Activated CD8-positive, alpha-beta memory T cell treated with anti-CD3 and anti-CD28 coated beads, Interleukin-2, amount 50 U/mL, for 48 hours (primary cell): Measurements from ENCODE around the gene PLCB4.

Experiments
- DNase-seq: peaks from one replicate; pipeline ENCODE4 v3.0.0-alpha.2; 2020

PLCB4 gene

DNA sequence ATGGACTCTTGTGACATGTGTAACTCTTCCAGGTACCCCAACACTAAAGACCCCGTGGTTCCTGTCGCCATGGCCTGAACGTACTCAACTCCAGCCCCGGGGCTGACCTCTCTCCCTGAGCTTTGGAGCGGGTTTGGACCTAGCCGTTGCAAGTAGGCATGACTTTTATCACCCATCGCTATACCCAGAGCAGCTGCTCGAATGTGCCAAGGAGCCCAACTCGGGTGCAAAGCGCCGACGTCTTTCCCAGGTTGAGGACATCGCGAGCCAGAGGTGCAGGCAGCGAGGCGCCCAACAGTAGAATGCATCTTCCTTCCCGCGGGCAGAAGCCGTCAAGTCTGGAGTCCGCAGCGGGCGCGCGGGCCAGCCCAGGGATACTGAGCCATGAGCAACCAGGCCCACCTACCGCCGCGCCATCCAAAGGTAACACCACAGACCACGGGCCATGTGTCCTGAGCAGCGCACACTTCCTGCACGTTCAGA lies 439.9 kb downstream of the PLCB4 start:
- no peak for DNase-seq

DNA sequence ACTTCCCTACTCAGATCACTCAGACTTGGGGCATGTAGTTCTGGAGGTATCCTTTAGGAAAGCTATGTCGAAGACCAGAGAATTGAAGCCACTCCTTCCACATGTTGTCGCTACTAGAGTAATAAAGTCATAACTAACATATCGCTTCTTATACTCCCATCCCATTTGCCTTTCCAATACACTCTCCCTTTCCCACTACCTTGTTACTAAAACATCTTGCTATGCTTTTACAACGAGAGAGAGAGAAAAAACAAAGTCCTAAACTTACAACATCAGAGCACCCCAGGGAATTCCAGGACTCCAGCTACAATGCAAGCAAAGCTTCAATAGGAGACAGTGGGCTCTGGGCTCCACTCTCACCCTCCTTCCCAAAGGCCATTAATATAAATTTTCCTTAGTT lies 440.4 kb downstream of the PLCB4 start:
- DNase-seq = no peak

DNA sequence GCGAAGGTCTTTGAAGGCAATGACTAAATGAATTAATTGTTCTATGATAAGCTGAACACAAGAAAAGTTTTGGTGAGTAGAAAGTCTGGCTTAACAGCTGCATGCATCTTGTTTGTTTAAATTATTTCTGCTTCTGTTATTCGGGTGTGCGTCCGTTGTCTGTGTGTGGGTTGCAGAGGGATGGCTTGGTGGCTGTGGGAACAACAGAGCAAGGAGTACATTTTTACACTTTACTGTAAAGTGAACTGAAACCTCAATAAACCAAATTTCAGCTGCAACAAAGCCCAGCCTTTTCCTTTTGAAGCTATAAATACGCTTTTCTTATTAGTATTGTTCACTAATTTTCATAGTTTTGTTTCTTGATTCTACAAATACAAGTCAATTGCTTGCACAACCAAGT lies 442.0 kb downstream of the PLCB4 start:
- DNase-seq = no peak

DNA sequence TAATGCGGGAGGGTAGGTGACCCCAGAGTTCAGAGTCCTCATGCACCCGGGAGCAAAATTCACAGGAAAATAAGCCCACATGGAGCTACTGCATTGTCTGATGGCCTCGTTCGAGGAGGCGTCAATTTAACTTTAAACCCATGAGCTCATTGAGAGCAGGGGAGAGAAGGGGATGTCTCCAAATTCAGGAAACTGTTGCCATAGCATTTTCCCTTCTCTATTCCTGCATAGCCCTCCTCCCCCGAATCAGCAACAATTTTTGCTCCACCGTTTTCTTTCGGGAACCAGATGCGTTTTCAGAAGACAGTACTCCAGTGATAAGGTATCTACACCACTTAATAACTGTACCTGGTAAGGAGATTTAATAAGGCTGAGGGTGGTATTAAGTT lies 445.2 kb downstream of the PLCB4 start:
- no peak for DNase-seq

DNA sequence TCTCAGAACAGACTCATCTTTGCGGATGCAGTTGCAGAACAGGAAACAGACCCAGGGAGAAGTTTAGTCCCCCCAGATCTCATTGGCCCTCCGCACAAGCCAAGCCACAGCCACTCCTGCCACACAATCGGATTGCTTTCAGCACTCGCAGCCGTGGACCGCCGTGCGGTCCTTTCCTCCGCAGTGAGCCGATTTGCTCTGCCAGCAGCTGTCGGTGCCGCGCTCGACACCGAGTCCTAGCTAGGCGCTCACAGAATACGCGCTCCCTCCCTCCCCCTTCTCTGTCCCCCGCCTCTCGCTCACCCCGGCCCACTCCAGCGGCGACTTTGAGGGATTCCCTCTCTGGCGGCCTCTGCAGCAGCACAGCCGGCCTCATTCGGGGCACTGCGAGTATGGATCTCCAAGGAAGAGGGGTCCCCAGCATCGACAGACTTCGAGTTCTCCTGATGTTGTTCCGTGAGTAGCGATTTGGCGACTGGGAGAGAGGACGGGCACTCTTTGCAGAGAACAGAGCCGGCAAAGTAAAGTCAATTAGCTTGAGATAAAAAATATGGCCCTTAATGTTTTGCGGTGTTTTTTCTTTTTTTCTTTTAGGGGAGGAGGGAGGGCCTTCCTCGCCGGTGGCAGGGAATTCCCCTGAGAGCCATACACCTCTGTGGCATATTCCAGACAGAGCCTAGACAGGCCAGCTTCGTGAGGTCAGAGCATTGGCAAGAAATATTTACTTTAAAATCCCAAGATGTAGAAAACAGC lies 445.8 kb downstream of the PLCB4 start, which contains the start of gene LAMP5:
Gene LAMP5, plus strand, starts transcription at position 130 of the 753 bp plus-strand sequence. Its CDS starts 263 bp downstream, at position 393.
- no peak for DNase-seq

DNA sequence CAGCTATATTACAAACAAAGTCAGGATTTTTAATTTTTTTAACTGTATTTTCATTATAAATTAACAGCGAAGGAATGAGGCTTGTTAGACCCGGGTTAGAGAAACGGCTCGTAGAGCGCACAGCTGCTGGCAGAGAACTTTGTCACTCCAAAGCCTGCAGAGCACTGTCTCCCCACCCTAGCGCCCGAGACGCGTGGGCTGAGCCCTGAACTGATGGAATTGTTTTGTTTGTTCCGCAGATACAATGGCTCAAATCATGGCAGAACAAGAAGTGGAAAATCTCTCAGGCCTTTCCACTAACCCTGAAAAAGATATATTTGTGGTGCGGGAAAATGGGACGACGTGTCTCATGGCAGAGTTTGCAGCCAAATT lies 446.3 kb downstream of the PLCB4 start:
- DNase-seq = no peak

DNA sequence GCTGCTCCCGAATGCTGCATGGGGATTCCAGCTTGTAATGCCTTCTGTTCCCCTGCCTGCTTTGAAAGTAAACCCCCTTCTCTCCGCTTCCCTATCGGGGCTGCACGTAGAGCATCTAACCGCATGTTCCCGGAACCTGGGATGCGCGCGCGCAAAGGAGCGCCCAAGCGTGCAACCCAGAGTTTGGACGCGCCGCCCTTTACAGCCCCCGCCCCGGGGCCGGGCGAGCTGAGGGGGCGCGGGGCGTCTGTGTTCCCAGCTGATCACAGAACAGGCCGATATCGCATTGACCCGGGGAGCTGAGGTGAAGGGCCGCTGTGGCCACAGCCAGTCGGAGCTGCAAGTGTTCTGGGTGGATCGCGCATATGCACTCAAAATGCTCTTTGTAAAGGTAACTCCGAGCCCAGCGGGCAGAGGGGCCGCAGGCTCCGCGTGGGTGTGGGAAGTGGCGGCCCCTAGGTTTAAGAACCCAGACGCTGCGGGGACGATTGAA lies 446.9 kb downstream of the PLCB4 start:
- no peak for DNase-seq

DNA sequence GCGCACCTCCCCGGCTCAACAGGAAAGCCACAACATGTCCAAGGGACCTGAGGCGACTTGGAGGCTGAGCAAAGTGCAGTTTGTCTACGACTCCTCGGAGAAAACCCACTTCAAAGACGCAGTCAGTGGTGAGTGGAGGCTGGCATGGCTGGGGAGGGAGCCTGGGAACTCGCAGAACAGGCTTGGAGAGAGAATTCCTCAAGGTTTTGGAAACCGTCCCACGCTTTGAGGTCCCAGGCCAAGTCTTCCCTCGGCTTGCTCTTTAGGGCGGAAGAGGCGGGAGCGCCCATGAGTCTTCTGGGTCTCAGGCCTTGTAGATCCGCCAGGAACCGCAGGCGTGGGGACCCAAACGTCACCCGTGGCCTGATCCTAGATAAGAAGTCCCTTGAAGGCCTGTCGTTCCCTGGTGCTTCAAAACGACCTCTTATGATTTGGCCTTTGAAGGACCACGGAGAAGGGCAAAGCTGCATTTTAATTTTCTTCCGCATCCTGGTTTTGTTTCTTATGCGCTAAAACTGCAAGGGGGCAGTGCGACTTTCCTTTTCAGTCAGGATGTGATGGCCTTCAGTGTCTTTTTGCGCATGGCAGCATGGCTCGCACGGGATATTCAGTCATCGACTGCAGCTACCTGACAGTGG lies 447.5 kb downstream of the PLCB4 start:
- no peak for DNase-seq

DNA sequence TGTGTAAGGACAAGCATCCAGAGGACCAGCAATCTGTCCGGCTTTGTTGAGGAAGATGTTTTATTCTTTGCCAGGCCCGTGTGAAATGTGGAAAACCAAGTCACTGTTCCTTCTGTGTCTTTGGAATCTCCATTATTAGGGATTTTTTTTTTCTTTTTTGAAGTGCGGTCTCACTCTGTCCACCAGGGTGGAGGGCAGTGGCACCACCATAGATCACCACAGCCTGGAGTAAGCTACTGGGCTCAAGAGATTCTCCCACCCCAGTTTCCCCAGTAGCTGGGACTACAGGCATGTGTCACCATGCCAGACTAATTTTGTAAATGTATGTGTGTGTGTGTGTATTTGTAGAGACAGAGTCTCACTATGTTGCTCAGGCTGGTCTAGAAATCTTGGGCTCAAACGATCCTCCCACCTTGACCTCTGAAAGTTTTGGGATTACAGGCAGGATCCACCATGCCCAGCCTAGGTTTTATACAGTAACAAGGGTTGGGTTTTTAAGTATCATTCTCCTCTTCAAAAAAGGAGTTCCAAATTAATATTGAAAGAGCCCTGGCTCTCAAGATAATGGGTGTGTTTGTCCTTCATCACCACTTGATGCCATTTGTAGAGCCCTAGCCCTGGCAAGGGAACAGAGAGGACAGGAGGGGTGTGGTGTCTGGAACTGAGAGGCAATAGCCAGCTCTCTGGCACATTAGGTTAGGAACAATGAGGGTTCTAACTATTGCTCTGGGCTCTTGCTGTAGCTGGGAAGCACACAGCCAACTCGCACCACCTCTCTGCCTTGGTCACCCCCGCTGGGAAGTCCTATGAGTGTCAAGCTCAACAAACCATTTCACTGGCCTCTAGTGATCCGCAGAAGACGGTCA lies 448.6 kb downstream of the PLCB4 start:
- DNase-seq = no peak

DNA sequence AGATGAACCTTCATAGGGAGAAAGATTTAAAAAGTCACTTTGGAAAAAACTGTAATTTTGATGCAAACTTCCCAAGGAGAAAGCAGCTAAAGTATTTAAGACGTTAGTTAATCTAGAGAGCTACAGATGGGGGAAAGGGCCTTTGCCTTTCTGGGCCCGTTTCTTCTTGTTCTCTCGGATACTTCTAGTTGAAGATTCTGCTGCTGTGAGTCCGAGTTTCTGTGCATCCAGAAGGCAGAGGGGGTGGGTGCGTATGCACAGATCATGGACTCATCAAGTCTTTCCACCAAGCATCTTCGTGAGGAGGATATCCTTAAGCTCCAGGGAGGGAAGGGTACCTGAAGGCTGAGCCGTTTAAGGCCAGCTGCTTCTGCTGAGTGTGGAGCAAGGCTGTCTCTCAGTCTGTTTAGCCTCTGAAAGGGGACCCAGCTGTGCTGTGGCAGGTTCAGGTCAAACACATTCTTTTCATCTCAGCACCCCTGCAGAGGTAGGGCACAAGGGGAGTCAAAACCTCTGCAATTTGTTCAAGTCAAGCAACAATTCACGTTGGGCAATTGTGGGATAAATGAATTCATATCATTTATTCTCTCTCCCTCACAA lies 449.8 kb downstream of the PLCB4 start:
- no peak for DNase-seq

DNA sequence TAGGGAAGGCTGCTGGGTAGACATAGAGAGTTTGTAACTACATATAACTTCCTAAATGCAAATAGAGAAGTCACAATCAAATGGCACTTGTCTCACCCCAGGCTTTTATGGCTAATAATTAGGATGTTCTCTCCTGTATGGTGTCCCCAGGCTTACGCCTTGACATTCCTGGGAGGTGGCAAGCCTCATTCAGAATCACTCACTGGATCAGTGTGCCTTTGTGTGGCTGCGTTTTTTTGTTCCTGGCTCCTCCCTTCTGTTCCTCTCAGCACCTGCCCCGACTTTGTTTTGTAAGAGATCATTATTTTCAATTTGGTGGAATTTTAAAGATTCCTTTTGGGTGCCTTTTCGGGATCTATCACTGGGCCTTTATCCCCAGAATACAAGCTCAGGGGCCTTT lies 451.2 kb downstream of the PLCB4 start:
- DNase-seq = no peak

DNA sequence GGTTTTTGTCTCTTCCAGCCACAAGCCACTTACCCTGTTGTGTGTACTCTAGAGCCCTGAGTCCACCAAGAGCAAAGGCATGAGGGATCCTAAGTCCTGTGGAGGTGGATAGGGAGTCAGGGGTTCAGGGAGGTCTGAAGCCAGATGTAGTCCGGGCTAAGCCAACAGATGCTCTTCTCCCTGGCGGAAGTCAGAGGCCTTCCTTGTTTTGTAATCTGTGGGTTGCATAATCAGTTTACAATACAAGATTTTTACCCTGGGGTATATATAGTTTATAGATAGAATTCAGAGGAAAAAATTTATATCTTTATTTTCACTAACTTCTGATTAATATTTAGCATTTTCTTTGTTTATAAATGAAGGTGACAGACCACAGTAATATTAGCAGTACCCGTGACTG lies 454.7 kb downstream of the PLCB4 start:
- DNase-seq = no peak
